Motor neuron (in vitro differentiated cells): ENCODE results near the gene POLR3E. TPM values are rescaled to one million over a fixed set of nuclear protein-coding genes. Genes with fewer than 3 reads are reported as not detected.

Experiments used
- ATAC-seq, 8 experiments: fragments of 200-7000 bp; cut with Tn5 transposase; replicated peaks in 6 of 8; 2 replicates each; pipeline ENCODE4 v1.8.0; 2021; ENCODE audit warnings: mild to moderate bottlenecking in 8 of 8, moderate library complexity in 8 of 8
- H3K27ac ChIP-seq, 2 donors: fragments of 250-450 bp; sonication (Bioruptor Pico); 2 replicates each; pipeline ENCODE4 v1.9.0; 2021; ENCODE audit warnings: antibody characterized with exemption in 2 of 2, mild to moderate bottlenecking in 2 of 2, moderate library complexity in 1 of 2
- H3K4me1 ChIP-seq, 2 donors: fragments of 250-450 bp; sonication (Bioruptor Pico); replicated peaks in 1 of 2; 2 replicates each; pipeline ENCODE4 v1.6.1; 2021; ENCODE audit warnings: antibody characterized with exemption in 2 of 2, mild to moderate bottlenecking in 2 of 2, moderate library complexity in 1 of 2
- H3K4me3 ChIP-seq, 5 donors: fragments of 250-450 bp; sonication (Bioruptor Pico); 2 replicates each; pipeline ENCODE4 v1.9.0; 2021; ENCODE audit warnings: antibody characterized with exemption in 5 of 5, mild to moderate bottlenecking in 5 of 5, moderate library complexity in 4 of 5
- WGBS, 10 experiments: fragments of 450-650 bp; shearing (Covaris generic); methylation state at CpG; one replicate each; pipeline ENCODE4 v1.0.0; 2022; 5-methylcytosine and 5-hydroxymethylcytosine counted together
- in situ Hi-C, 9 experiments: fragments of 400-800 bp; cut with MboI; loops; one replicate each; pipeline ENCODE4 v1.15.0; 2021; ENCODE audit warnings: low sequenced_read_pairs in 9 of 9, low pct_unique_long_range_greater_than_20kb in 2 of 9; ENCODE audit not compliant: unreplicated experiment in 9 of 9
- total RNA-seq, 8 experiments: library from RNA; unstranded; fragments of 300-600 nt; gene quantifications; 2 replicates each; pipeline versions ENCODE4 v1.2.3 to v1.2.4, GENCODE V29; 2022

POLR3E gene
- total RNA-seq, 8 experiments from 2014 or later: 20.0 to 65.8 (median 39.4) TPM

GRCh38 chr16:22381392-22381791 lies 84.2 kb downstream of the POLR3E start:
- H3K27ac ChIP-seq: no peak overlapping the region
- no peaks in the 10 kb centered on the region for H3K4me1 ChIP-seq
- ATAC-seq: no peak
- in situ Hi-C loops: no loop called here
- no peak overlapping the region for H3K4me3 ChIP-seq

- 17 to 94% (median 68%) methylated on average over 1 to 3 of the region's 3 CpGs; no CpG with 5 or more reads in 4 of the 10 experiments for WGBS, 10 experiments
- ATAC-seq: no peak
Observed at GRCh38 chr16:22383827-22384226, 86.6 kb downstream of the POLR3E start.

More at GRCh38 chr16:22383827-22384226, 86.6 kb downstream of the POLR3E start:
- Histone ChIP-seq H3K4me1 (no peaks in the 10 kb centered on the region), H3K4me3 (no peak overlapping the region), H3K27ac (no peak overlapping the region)
- in situ Hi-C loops: no loop called here

Other genes starting within 250 kb of the POLR3E start
- 10 to 100 TPM in 1 of 8 experiments, under 1 TPM in 6, not detected in 1; 0.09 to 18.7 (median 0.62) TPM for gene VWA3A, start 204.9 kb upstream of the POLR3E start, total RNA-seq
- under 1 TPM; 0.05 to 0.81 (median 0.17) TPM for gene SDR42E2, start 134.9 kb upstream of the POLR3E start, total RNA-seq
- 10 to 100 TPM in 4 of 8 experiments, 1 to 10 TPM in 4; 4.6 to 22.4 (median 8.9) TPM for gene EEF2K, start 91.1 kb upstream of the POLR3E start, total RNA-seq
- gene CDR2, start 77.2 kb downstream of the POLR3E start, total RNA-seq: 10 to 100 TPM; 10.0 to 31.5 (median 18.3) TPM
- gene NPIPB5, start 213.5 kb downstream of the POLR3E start, total RNA-seq: 100 to 1,000 TPM in 2 of 8 experiments, 10 to 100 TPM in 6; 16.1 to 256 (median 37.8) TPM